GM21576 (cell line): ENCODE results near the gene TAC3.
"Not testable (repeated sequence)": the region's sequence is repeated elsewhere in the genome, so short reads cannot be mapped to it uniquely, and the experiment has no call there.

ENCODE experiments used
- ATAC-seq: cut with Tn5 transposase; IDR thresholded peaks from one replicate; pipeline ENCODE4 v1.9.1; 2021; ENCODE audit warnings: mild to moderate bottlenecking, moderate library complexity; ENCODE audit not compliant: unreplicated experiment

Gene TAC3

DNA sequence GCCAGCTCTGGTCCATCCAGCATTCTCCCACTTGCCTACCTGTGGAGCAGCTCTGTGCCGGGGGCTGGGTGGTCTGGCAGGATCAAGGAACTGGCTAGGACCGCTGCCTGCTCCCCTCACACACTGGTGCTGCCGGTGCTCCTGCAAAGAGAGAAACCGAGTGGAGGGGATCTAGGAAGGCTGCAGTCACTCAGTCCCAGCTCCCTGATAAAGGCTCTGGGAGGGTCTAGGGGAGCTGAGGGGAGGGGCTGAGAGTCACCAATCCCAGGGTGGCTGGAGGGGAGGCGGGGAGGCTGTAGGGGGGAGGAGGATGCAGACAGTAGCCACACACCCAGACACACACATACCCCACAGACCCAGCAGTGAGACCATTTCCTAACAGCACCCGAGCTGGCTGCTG is at the start of gene TAC3:
TSS of gene TAC3 (minus strand) at position 182 of the 400 bp plus-strand sequence. CDS start 732 bp downstream, outside the sequence.
- ATAC-seq = no peak

DNA sequence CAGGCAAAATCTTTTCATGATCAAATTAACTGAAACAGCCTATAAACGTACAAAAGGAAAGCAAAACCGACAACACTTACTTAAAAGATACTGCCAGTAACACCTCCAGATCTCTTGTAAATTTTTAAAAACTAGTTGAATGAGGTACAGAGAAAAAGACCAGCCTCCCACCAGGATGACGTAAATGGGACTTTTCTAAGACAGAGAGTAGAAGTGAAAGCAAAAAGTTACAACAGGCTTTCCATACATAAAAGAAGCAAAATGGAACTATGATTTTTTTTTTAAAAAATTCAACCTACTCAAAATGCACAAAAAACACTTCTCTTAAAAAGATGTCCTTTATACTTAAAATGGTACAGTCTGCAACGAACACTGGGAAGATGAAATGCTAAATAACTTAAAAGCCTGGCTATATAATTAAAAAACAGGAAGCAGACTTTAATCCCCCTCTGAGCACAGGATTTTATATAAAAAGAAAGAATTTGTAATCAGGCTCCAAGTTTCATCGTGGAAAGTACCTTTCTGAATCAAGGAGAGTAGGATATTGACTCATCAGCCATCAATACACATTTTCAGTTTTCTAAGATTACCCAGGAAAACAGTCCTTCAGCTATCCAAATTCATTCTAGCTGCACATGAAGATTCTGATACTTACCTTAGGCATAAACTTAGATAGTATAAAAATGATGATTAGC is 47.8 kb upstream of the TAC3 start:
- ATAC-seq = peak; percentile 84

DNA sequence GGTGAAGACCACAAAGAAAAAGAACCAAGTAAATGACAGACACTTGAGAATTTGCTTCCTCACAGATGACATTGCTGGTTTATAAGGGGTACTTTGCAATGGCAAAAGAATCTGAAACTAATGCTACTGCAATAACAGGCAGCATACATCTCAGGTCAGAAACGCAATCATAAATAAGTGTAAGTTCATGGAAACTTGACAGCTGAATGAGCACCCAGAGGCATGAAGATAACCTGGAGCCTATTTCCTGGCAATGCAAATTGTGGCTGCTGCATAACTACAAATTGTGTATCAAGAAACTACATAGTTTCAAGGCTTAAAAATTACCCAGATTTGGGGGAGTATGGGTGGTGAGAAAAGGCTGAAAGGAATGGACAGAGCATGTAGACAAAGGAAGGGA is 42.1 kb upstream of the TAC3 start:
- no peak for ATAC-seq

DNA sequence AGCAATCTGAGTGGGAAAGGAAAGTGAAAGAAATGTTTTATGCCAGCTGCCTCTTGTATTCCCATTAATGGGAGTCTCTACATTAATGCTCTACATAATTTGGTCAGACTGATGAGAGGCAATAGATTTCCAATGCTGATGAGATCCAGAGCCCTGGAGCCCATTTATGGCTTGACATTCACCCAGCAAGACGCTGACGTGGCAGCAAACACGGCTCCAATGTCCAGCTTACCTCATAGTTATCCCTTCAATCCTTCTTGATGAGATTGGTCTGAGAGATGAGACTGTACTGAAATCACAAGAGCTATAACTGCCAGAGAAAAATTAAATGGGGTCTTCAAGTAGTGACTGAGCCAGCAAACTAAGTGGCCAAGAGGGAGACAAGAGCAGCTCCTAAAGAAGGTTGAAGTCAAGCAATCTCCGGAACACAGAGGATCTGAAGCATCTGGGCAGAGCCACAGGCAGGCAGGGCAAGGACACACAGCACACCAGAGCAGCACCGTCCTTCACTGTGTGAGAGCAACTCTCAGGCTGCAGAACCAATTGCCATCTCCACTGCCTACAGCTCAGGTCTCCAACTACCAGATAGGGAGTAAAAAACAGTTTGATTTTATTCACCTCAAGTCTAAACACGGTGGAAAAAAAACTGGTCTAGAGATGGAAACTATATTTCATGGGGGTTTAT is 40.9 kb upstream of the TAC3 start:
- no peak for ATAC-seq

DNA sequence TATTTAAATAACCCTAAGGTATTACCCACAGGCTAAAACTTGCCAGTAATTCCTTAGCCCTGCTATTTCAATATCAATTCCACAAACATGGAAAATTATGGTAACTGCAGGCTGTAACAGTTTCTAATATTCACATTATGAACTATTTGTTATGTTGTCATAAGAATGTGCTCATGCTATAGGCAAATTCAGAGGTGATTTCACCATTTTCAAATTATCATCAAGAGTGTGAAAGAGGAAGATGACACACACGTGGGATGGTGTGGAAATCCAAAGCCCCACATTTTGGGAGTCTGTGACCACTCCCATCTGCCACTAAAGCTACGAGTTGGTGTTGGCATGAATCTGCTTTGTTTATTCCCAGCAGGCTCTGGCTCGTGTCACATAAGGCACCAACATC is 39.5 kb upstream of the TAC3 start:
- no peak for ATAC-seq

DNA sequence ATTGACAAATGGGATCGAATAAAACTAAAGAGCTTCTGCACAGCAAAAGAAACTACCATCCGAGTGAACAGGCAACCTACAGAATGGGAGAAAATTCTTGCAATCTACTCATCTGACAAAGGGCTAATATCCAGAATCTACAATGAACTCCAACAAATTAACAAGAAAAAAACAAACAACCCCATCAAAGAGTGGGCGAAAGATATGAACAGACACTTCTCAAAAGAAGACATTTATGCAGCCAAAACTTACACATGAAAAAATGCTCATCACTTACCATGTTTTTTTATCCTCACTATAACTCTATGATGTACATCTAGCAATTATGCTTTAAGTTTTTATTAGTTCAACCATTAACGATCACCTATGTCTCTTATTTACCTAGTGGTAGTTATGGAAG is 37.6 kb upstream of the TAC3 start:
- ATAC-seq = not testable (repeated sequence)

DNA sequence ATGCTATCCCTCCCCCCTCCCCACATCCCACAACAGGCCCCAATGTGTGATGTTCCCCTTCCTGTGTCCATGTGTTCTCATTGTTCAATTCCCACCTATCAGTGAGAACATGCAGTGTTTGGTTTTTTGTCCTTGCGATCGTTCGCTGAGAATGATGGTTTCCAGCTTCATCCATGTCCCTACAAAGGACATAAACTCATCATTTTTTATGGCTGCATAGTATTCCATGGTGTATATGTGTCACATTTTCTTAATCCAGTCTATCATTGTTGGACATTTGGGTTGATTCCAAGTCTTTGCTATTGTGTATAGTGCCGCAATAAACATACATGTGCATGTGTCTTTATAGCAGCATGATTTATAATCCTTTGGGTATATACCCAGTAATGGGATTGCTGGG is 36.8 kb upstream of the TAC3 start:
- not testable (repeated sequence) for ATAC-seq

DNA sequence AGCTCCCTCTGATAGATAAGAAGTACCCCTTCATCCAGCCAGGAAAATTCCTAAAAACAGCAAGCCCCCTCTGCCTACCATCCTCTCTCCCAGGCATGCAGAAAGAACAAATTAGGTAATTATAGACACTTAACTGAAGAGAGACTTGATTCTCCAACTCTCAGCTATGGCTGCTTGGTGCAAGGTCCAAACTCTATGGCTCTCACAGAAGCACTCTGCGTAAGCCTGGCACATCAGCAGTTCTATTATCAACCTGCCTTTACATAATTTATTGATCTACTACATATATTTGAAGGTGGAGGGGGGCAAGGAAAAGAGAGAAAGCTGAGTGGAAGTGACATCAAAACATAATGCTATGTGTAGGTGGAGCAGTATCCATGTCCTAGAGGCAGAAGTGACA is 34.7 kb upstream of the TAC3 start:
- no peak for ATAC-seq

DNA sequence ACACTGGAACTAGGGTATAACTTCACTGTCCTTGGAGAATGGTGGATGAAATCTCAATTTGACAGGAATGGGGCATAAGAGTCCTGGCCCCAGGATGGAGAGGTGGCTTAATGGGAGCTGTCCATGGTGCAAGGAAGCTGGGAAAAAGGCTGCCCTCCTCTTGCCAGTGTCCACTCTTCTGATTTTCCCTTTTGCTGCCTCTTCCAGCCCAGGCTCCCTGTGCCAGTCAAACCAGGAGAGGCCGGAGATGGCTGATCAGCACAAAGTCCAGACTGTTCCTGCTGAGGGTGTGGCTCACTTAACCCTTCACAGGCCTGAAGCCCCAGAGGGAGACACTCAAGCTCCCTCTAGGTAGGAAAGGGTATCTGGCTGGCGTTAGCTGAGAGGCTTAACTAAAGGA is 33.6 kb upstream of the TAC3 start, which contains the start of gene MYO1A:
TSS of gene MYO1A (minus strand) at position 240 of the 400 bp plus-strand sequence. CDS start 1,806 bp downstream, outside the sequence.
- no peak for ATAC-seq

DNA sequence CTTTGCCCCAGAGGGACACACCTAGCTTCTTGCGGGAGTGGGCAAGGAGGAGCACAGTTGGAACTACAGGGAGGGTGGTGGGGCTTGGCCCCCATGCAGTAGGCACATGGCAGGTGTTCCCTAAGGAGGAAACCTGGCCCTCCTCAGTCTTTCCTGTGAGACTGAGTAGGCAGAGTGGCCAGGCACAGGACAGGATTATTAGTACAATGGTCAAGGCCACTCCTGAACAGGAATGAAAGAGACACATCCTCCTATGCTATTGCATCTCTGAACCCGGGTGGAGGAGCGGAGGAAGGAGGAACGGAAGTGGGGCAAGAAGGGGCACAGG is 32.8 kb upstream of the TAC3 start:
- no peak for ATAC-seq

DNA sequence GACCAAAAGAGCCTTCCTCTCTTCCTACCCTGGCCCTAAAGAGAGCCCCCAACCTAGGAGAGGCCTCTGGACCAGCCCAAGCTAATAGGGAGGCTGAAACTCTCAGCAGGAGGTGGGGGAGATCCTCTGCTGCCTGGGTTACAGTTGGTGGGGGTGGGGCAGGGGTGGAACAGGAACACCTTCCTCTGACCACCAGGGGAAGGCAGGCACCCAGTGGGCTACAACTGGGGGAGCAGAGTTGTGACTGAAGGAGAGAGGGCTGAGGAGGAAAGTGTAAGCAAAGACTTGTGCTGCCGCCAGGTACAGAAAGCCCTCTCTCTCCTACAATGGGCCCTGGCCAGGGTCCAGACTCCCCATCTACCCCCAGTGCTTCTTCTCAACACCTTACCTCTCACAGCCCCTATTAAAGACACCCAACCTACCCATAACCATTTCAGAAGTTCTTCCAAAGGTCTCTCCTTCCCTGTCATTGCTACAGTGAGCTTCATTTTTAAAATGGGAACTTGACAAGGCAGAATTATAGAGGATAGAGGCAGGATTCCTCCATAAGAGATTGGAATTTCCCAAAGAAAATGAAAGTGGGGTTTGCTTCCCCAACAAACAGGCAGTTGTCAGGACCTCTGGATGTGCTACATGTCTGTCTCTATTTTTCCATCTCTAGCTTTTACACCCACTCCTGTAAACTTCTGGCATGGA is 32.2 kb upstream of the TAC3 start:
- no peak for ATAC-seq

DNA sequence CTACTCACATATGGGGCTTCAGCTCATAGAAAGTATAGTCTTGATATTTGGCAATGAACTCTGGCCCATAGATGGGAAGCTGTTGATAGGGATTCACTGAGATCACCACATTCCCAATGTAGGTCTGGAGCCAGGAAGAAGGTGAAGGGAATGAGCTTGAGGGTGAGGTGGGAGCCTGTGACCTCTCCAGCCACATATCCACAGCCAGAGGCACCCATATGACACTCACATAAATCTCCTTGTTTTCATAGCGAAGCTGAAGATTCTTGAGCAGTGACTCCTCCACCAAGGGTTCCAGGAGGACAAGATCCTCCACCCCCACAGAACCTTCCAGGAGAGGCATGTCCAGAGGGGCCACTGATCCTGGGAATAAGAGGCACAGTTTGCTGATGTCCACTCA is 31.7 kb upstream of the TAC3 start:
- no peak for ATAC-seq

DNA sequence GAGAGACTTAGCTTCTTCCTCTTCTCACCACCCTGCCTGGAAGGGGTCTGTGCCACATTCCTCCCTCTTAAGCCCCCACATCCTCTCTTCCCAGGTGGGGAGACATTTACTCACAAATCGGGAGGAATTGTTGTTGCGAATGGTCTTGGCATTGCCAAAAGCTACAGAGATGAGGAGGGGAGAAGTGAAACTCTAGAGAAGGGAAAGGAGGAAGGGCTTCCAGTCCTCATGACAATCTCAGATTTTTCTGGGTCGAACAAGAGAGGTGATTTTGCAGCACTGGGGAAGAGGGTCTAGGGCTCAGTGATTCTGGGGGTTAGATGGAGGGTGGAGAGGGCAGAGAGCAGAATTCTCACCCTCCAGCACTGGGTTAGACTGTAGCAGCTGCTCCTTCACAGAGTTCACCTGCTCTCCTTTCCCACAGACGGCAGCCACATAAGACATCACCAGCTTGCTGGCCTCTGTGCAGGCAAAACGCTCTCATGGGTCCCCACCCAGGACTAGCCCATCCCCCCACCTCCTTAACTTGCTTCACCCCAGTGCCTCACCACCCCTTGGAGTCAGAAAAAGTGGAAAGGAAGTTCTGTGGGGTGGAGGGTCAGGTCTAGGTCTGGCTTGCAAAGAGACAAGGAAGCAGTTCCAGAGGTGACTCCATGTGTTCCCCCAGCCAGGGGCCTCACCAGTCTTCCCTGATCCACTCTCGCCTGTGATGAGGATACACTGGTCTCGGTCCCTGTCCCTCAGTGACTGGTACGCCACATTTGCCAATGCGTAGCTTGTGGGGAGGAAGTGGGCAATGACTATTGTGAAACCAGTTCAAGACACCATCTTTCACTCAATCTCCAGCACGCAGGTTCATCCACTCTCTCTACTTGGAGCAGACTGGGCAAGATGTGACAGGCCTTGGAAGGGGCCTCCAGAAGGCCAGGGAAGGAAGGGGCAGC is 30.9 kb upstream of the TAC3 start:
- no peak for ATAC-seq

DNA sequence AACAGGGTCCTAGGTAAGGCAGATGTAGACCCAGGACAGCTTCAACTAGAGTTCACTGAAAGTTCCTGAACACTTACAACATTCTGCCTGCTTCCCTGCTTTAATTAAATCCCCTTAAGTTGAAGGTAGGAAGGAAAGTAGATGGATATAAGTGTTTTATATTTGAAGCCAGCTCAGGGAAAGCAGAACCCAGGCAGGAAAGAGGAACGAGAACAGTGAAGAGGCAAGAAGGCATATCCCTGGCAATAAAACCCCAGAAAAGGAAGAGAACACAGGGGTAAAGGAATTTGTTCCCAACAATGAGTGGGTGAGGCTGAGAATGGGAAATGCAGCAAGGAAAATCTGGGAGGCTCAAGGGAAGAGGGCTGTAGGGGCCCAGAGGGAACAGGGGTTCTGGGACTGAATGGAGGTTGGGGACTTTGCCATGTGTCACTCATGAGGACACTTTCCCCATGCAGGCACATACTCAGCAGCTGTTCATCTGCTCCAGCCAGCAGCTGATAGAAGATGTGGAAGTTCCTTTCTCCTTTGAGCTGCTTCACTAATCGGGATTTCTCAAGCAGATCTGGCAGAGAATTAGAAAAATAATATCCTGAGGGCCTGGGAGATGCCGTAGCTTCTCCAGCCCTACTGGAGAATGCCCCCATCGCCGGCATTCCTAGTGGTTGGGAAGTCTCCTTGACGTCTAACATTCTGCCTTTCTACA is 29.9 kb upstream of the TAC3 start:
- ATAC-seq = no peak

DNA sequence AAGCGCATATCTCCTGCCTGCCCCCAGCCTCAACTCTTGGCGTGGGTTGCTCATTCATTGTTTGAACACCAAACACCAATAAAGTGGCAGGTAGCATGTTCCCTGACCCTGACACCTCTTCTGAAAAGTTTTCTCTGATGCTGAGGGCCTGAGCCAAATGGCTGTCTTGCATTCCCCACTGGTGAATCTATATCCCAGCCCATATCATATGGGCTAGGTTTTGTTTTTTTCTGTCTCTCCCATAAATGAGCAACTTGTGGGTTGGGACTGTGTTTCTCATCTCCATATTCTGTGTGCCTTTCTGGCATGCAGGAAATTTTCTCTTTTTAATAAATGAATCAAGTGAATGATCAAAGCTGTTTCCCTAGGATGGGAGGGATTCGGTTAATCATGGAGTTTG is 28.6 kb upstream of the TAC3 start:
- ATAC-seq = no peak

DNA sequence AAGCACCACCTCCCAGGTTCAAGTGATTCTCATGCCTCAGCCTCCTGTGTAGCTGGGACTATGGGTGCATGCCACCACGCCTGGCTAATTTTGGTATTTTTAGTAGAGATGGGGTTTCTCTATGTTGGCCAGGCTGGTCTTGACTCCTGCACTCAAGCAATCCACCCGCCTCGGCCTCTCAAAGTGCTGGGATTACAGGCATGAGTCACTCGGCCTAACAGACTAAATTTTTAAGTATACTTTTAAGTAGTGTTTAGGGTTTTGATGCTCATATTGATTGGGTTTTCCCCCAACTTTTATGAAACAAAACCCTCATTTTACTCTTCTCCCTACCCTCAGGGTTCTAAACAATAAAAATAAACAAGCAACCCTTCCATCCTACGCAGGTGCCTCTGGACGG is 28.1 kb upstream of the TAC3 start:
- ATAC-seq = no peak

DNA sequence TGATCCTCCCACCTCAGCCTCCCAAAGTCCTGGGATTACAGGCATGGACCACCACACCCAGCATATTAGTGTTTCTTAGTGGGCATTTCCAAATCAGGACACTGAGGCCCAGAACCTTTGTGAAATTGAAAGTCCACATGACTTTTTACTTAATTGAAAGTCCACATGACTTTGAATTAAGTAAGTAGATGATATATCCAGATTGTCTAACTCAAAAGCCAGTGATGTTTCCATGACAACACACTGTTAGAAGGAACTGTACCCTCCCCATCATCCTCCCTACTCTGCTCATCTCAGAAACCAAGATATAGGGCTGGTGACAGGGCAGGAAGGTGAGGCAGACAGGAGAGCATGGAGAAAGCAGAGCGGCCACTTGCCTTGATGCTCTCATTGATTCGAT is 26.4 kb upstream of the TAC3 start:
- ATAC-seq = no peak

DNA sequence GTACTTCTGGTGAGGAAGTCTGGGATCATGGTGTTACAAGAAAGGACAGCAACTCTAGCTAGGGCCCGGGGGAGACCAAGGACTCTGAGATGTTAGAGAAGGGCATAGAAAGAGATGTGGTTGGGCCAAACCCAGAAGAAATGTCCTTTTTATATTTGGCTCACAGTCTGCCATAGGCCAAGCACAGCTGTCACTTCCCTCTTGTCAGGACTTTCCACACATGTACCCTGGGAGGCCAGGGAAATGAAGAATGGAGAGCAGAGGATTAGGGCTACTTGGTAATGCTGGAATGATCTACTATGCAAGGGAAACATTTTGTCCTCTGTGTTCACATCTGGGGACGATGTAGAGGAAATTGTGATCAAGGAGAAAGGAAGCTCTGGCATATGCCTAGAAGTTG is 24.4 kb upstream of the TAC3 start:
- ATAC-seq = no peak

DNA sequence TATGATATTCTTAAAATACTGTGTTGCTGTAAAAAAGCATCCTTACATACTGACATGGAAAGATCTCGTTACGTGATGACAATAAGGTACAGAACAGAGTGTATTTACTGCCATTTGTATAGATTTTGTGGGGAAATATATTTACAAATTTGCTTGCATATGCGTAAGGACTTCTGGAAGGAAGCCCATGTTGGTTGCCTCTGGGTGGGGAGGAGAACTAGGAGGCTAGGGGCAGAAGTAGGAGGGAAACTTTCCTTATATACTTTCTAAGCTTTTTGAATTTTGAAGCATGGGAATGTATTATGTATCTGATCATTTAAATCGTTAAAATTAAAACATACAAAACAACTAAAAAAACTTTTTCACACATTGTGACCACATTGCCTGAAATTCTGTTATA is 23.9 kb upstream of the TAC3 start:
- no peak for ATAC-seq

DNA sequence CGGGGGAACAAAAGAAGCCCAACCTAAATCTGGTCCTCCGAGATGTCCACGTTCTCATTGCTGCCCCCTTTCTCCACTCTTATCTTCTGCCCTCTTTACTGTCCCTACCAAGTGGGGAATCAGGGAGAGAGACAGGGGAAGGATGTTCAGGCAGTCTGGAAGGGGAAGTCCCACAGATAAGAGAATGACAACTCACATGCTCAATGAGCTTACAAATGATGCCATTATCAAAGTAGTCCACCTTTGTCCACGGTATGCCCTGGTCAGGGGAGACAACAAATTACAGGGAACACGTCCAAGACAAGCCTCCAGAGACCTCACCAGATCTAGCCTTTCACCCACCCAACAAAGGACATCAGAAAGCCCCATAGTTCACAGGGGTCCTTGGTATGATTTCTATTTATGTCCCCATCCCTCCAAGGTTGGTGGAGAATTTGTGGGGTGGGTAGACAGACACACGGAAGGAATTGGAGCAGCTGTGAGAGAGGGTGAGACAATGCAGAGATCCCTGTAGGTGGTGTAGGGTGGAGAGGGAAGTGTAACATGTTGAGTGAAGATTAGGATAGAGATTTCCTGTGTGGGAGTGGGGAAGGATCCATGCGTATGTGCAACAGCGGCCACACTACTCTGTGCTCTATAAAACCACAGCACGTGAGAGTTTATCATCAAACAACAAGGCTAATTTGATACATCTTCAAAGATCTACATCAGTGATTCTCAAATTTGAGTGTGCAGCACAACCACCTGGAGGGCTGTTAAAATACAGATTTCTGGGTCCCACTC is 22.9 kb upstream of the TAC3 start:
- no peak for ATAC-seq
